ENCODE measurements around the gene PNPLA8. TPM values are rescaled to one million over a fixed set of nuclear protein-coding genes. Genes with fewer than 3 reads are reported as not detected.

The PNPLA8 gene
- total RNA-seq, 3 donors from 2014 or later (not counting 1 experiment from before 2014, with no cell fraction given) = 68.6 to 80.2 (median 68.9) TPM

DNA sequence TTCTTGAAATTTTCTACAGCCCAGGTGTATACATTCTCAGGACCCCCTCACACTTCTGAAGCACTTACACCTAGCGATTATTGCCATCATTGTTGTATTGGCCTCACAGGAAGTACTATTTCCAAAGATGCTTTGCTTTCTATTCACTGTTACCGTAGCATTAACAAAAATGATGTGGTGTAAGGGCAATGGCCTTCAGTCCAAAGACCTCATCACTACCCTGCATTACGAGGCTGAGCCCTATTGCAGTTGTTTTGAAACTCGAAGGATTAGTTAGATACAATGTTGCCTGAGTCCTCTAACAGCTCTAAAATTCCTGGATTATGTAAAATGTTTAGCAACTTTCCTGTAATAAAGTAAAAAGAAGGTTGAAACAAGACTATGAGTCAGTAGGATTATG, 72.6 kb downstream of the PNPLA8 start:
- 91% methylated on average over 4 of the region's 4 CpGs for WGBS (ENCODE audit: insufficient coverage)
- intact Hi-C loops (cut with micrococcal nuclease) = no loop called here
- no peak overlapping the region for H3K27ac ChIP-seq (ENCODE audit: low read length)

GRCh38 chr7:108452707-108453106, 73.2 kb downstream of the PNPLA8 start:
- no peak for TF ChIP-seq CTCF (IDR thresholded peaks at IDR 0.05)
- Histone ChIP-seq H3K4me3 (ENCODE audit: low read length) (no peak overlapping the region), H3K36me3 (ENCODE audit: control insufficient read depth, insufficient read depth, low read length) (no peaks in the 10 kb centered on the region), H3K9me3 (ENCODE audit: control insufficient read depth, insufficient read depth, low read length) (no peaks in the 10 kb centered on the region), H3K4me1 (ENCODE audit: control insufficient read depth, insufficient read depth, low read length) (peaks cover 7% of the 10 kb centered on the region), H3K27me3 (ENCODE audit: control insufficient read depth, insufficient read depth, low read length) (peaks cover 14% of the 10 kb centered on the region), H3K27ac (ENCODE audit: low read length) (no peak overlapping the region)
- Mint-ChIP-seq H3K4me1 (peaks cover 3 to 4% of the 10 kb centered on the region in 2 donors), H3K27ac (no peak overlapping the region), H3K4me3 (no peak overlapping the region), H3K27me3 (ENCODE audit: low read depth in 2 of 2) (peaks cover 35 to 63% of the 10 kb centered on the region in 2 donors), H3K9me3 (no peaks in the 10 kb centered on the region), H3K36me3 (no peaks in the 10 kb centered on the region)
- DNase-seq (peak in 1 of 2 donors; percentile 63), ATAC-seq (no peak)
- intact Hi-C loops (cut with micrococcal nuclease) = no loop called here
- WGBS (ENCODE audit: insufficient coverage) = 72% methylated on average over 2 of the region's 2 CpGs

More for the DNA sequence above, 72.6 kb downstream of the PNPLA8 start:
- Histone ChIP-seq H3K36me3 (ENCODE audit: control insufficient read depth, insufficient read depth, low read length) (no peaks in the 10 kb centered on the region), H3K9me3 (ENCODE audit: control insufficient read depth, insufficient read depth, low read length) (no peaks in the 10 kb centered on the region), H3K4me1 (ENCODE audit: control insufficient read depth, insufficient read depth, low read length) (peaks cover 7% of the 10 kb centered on the region), H3K4me3 (ENCODE audit: low read length) (no peak overlapping the region), H3K27me3 (ENCODE audit: control insufficient read depth, insufficient read depth, low read length) (peaks cover 17% of the 10 kb centered on the region)
- H3K4me1 Mint-ChIP-seq = peaks cover 3 to 4% of the 10 kb centered on the region in 2 donors
- TF ChIP-seq CTCF (IDR thresholded peaks at IDR 0.05) = no peak
- no peaks in the 10 kb centered on the region for H3K9me3 Mint-ChIP-seq
- H3K36me3 Mint-ChIP-seq = no peaks in the 10 kb centered on the region
- ATAC-seq (no peak), DNase-seq (no peak)
- H3K27me3 Mint-ChIP-seq (ENCODE audit: low read depth in 2 of 2) = peaks cover 39 to 63% of the 10 kb centered on the region in 2 donors
- no peak overlapping the region for H3K4me3 Mint-ChIP-seq
- no peak overlapping the region for H3K27ac Mint-ChIP-seq

DNA sequence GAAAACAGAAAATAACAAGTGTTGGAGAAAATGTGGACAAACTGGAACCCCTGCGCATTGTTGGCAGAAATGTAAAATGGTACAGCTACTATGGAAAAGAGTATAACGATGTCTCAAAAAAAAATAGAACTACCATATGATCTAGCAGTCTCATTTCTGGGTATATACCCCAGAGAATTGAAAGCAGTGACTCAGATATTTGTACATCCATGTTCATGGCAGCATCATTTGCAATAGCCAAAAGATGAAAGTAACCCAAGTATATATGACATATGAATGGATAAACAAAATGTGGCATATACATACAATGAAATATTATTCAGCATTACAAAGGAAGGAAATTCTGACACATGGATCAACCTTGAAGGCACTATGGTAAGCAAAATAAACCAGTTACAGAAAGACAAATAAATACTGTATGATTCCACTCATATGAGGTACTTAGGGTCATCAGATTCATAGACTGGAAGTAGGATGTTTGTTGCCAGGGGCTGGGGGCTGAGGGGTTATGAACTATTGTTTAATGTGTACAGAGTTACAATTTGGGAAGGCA, 74.6 kb downstream of the PNPLA8 start:
- Mint-ChIP-seq H3K27me3 (ENCODE audit: low read depth in 2 of 2) (peaks cover 25 to 52% of the 10 kb centered on the region in 2 donors), H3K27ac (no peak overlapping the region), H3K4me1 (peaks cover 0 to 3% of the 10 kb centered on the region in 2 donors), H3K9me3 (no peaks in the 10 kb centered on the region), H3K4me3 (no peak overlapping the region), H3K36me3 (no peaks in the 10 kb centered on the region)
- intact Hi-C loops (cut with micrococcal nuclease) = no loop called here
- H3K27ac ChIP-seq (ENCODE audit: low read length) = no peak overlapping the region
- WGBS (ENCODE audit: insufficient coverage) = 100% methylated on average over 1 of the region's 2 CpGs
- peaks cover 14% of the 10 kb centered on the region for H3K27me3 ChIP-seq (ENCODE audit: control insufficient read depth, insufficient read depth, low read length)
- ATAC-seq = no peak
- TF ChIP-seq CTCF (IDR thresholded peaks at IDR 0.05) = no peak
- DNase-seq = no peak
- H3K4me1 ChIP-seq (ENCODE audit: control insufficient read depth, insufficient read depth, low read length) = peaks cover 7% of the 10 kb centered on the region
- no peaks in the 10 kb centered on the region for H3K9me3 ChIP-seq (ENCODE audit: control insufficient read depth, insufficient read depth, low read length)
- H3K4me3 ChIP-seq (ENCODE audit: low read length) = no peak overlapping the region
- no peaks in the 10 kb centered on the region for H3K36me3 ChIP-seq (ENCODE audit: control insufficient read depth, insufficient read depth, low read length)

DNA sequence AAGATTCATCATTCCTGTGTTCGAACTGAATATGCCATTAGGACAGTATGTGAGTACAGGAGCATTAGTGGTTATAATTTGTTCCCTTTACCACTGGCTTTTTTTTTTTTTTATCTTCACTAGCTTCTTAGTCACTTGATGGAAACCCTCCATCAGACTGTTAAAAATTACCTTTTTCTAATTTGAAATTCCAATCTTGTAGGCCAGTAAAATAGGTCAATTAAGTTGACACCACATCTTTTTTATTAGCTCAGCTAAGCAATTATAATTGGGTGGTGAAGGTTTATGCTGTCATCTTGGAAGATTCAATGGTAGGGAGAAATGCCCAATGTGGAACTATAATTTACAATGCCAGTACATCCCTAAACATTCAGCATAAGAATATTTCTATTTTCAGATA, 75.8 kb downstream of the PNPLA8 start:
- H3K4me3 ChIP-seq (ENCODE audit: low read length) = no peak overlapping the region
- Mint-ChIP-seq H3K4me3 (no peak overlapping the region), H3K4me1 (peaks cover 0 to 3% of the 10 kb centered on the region in 2 donors), H3K36me3 (no peaks in the 10 kb centered on the region), H3K27me3 (ENCODE audit: low read depth in 2 of 2) (peaks cover 25 to 52% of the 10 kb centered on the region in 2 donors), H3K9me3 (no peaks in the 10 kb centered on the region), H3K27ac (no peak overlapping the region)
- WGBS (ENCODE audit: insufficient coverage) = no CpG with 5 or more reads among the region's 1 CpG
- no peaks in the 10 kb centered on the region for H3K9me3 ChIP-seq (ENCODE audit: control insufficient read depth, insufficient read depth, low read length)
- ATAC-seq = no peak
- no peaks in the 10 kb centered on the region for H3K36me3 ChIP-seq (ENCODE audit: control insufficient read depth, insufficient read depth, low read length)
- DNase-seq = no peak
- H3K27me3 ChIP-seq (ENCODE audit: control insufficient read depth, insufficient read depth, low read length) = peaks cover 11% of the 10 kb centered on the region
- no peak overlapping the region for H3K27ac ChIP-seq (ENCODE audit: low read length)
- no peak for TF ChIP-seq CTCF (IDR thresholded peaks at IDR 0.05)
- intact Hi-C loops (cut with micrococcal nuclease) = no loop called here
- no peaks in the 10 kb centered on the region for H3K4me1 ChIP-seq (ENCODE audit: control insufficient read depth, insufficient read depth, low read length)
